Measurements from ENCODE around the gene HDAC9. TPM values are rescaled to one million over a fixed set of nuclear protein-coding genes. Genes with fewer than 3 reads are reported as not detected.

Gene HDAC9
- total RNA-seq, 4 donors from 2014 or later: 3.4 to 7.2 (median 4.5) TPM

- DNase-seq (ENCODE audit: low spot score in 2 of 2): no peak
Observed at GRCh38 chr7:18948521-18948920, 453.0 kb downstream of the HDAC9 start.

DNA sequence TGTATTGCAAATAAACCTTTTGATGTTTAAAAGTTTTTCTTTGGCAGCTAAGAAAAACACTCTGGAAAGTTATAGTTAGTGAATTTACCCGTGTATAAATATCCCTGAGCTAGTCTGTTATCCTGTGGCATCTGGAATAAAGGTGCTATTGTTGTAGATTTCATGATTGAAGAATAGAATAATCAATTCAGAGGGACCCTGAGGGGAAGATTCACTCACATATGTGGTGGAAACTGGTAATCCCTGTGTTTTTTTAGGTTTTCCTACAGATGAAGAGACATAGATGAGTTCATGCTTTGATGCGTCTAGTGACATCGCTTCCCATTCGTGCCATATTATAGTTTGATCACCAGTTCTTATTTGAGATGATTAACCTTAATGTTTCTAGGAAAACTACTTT is 457.3 kb downstream of the HDAC9 start:
- H3K9me3 ChIP-seq: no peaks in the 10 kb centered on the region
- no peaks in the 10 kb centered on the region for H3K27me3 ChIP-seq
- no peaks in the 10 kb centered on the region for H3K36me3 ChIP-seq
- H3K4me3 ChIP-seq: no peak overlapping the region
- no peak for TF ChIP-seq CTCF (IDR thresholded peaks at IDR 0.05)
- no peak for DNase-seq (ENCODE audit: low spot score in 2 of 2)
- no peaks in the 10 kb centered on the region for H3K4me1 ChIP-seq
- no peak overlapping the region for H3K27ac ChIP-seq
- 71% methylated on average over 4 of the region's 4 CpGs for WGBS

More at GRCh38 chr7:18948521-18948920, 453.0 kb downstream of the HDAC9 start:
- 54% methylated on average over 1 of the region's 1 CpG for WGBS
- H3K9me3 ChIP-seq: no peaks in the 10 kb centered on the region
- no peak overlapping the region for H3K4me3 ChIP-seq
- no peaks in the 10 kb centered on the region for H3K4me1 ChIP-seq
- H3K36me3 ChIP-seq: no peaks in the 10 kb centered on the region
- TF ChIP-seq EP300 (IDR thresholded peaks at IDR 0.05) (no peak), POLR2AphosphoS5 (IDR thresholded peaks at IDR 0.05) (no peak), POLR2A (IDR thresholded peaks at IDR 0.05) (no peak), CTCF (IDR thresholded peaks at IDR 0.05) (no peak)
- no peak overlapping the region for H3K27ac ChIP-seq
- H3K27me3 ChIP-seq: no peaks in the 10 kb centered on the region

GRCh38 chr7:18958627-18959026 is 463.1 kb downstream of the HDAC9 start:
- no peak overlapping the region for H3K4me3 ChIP-seq
- TF ChIP-seq CTCF (IDR thresholded peaks at IDR 0.05) (no peak), POLR2AphosphoS5 (IDR thresholded peaks at IDR 0.05) (no peak), POLR2A (IDR thresholded peaks at IDR 0.05) (no peak), EP300 (IDR thresholded peaks at IDR 0.05) (no peak)
- DNase-seq (ENCODE audit: low spot score in 2 of 2): no peak
- no peaks in the 10 kb centered on the region for H3K36me3 ChIP-seq
- no peaks in the 10 kb centered on the region for H3K9me3 ChIP-seq
- no peaks in the 10 kb centered on the region for H3K4me1 ChIP-seq
- no peak overlapping the region for H3K27ac ChIP-seq
- H3K27me3 ChIP-seq: no peaks in the 10 kb centered on the region
- WGBS: 64% methylated on average over 4 of the region's 4 CpGs

DNA sequence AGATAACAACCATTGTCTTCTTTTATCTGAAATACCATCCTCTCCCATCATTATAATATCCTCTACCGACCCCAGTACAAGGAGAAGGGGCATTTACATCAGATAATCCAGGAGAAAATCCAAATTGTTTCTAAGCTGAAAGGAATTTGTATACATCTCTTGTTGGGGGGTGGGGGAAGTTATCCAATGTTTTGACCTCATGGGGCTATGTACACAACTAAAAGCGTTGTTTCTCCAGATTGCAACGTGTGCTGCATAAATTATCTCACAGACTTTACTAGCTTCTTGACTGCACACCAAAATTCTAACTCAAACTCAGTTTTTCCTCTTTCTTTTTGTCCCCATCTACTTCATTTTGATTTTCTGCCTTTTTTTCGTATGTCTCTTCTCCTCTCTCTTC is 465.2 kb downstream of the HDAC9 start:
- no peaks in the 10 kb centered on the region for H3K36me3 ChIP-seq
- H3K4me1 ChIP-seq: no peaks in the 10 kb centered on the region
- H3K9me3 ChIP-seq: no peaks in the 10 kb centered on the region
- DNase-seq (ENCODE audit: low spot score in 2 of 2): no peak
- no peak overlapping the region for H3K27ac ChIP-seq
- H3K27me3 ChIP-seq: no peaks in the 10 kb centered on the region
- no peak overlapping the region for H3K4me3 ChIP-seq
- WGBS: 71% methylated on average over 4 of the region's 4 CpGs
- no peak for TF ChIP-seq CTCF (IDR thresholded peaks at IDR 0.05)
- TF ChIP-seq EP300 (IDR thresholded peaks at IDR 0.05): no peak
- no peak for TF ChIP-seq POLR2AphosphoS5 (IDR thresholded peaks at IDR 0.05)
- TF ChIP-seq POLR2A (IDR thresholded peaks at IDR 0.05): no peak

GRCh38 chr7:18962031-18962430 is 466.5 kb downstream of the HDAC9 start:
- no peaks in the 10 kb centered on the region for H3K4me1 ChIP-seq
- H3K9me3 ChIP-seq: no peaks in the 10 kb centered on the region
- no peaks in the 10 kb centered on the region for H3K27me3 ChIP-seq
- no peak overlapping the region for H3K27ac ChIP-seq
- TF ChIP-seq POLR2A (IDR thresholded peaks at IDR 0.05) (no peak), EP300 (IDR thresholded peaks at IDR 0.05) (no peak), POLR2AphosphoS5 (IDR thresholded peaks at IDR 0.05) (no peak), CTCF (IDR thresholded peaks at IDR 0.05) (no peak)
- no peak for DNase-seq (ENCODE audit: low spot score in 2 of 2)
- H3K36me3 ChIP-seq: no peaks in the 10 kb centered on the region
- 48% methylated on average over 4 of the region's 4 CpGs for WGBS
- no peak overlapping the region for H3K4me3 ChIP-seq
